Endothelial cell (in vitro differentiated cells): ENCODE data around the gene GPR176. TPM values are rescaled to one million over a fixed set of nuclear protein-coding genes. Genes with fewer than 3 reads are reported as not detected.

Source experiments
- DNase-seq: peaks from one replicate; pipeline ENCODE4 v3.0.0; 2021; ENCODE audit warnings: low spot score
- H3K27ac Mint-ChIP-seq: one replicate; pipeline ENCODE4 v1.8.0; 2021; ENCODE audit warnings: mixed read lengths, inconsistent platforms; ENCODE audit not compliant: unreplicated experiment
- H3K27me3 Mint-ChIP-seq: one replicate; pipeline ENCODE4 v1.8.0; 2021; ENCODE audit warnings: mild to moderate bottlenecking, moderate library complexity, mixed read lengths, inconsistent platforms; ENCODE audit not compliant: unreplicated experiment
- H3K36me3 Mint-ChIP-seq: one replicate; pipeline ENCODE4 v1.8.0; 2021; ENCODE audit warnings: mild to moderate bottlenecking, low read depth, mixed read lengths, inconsistent platforms; ENCODE audit not compliant: unreplicated experiment
- H3K4me1 Mint-ChIP-seq: one replicate; pipeline ENCODE4 v1.8.0; 2021; ENCODE audit warnings: mild to moderate bottlenecking, mixed read lengths, inconsistent platforms; ENCODE audit not compliant: unreplicated experiment
- H3K4me3 Mint-ChIP-seq: one replicate; pipeline ENCODE4 v1.8.0; 2021; ENCODE audit warnings: mild to moderate bottlenecking, mixed read lengths, inconsistent platforms; ENCODE audit not compliant: unreplicated experiment
- H3K9me3 Mint-ChIP-seq: one replicate; pipeline ENCODE4 v1.8.0; 2021; ENCODE audit warnings: mixed read lengths, inconsistent platforms; ENCODE audit not compliant: unreplicated experiment
- total RNA-seq: library from RNA; stranded (reverse); fragmentation: NEBNext Ultra II Directional; extraction: Animal tissue kit (Norgen Biotek cat#: 25700); gene quantifications from one replicate; pipeline ENCODE4 v1.2.1, GENCODE V29; 2021; ENCODE audit not compliant: unreplicated experiment
- TF ChIP-seq, protein P1 (sequence below): fragments of 200-600 bp; sonication (generic); IDR thresholded peaks from one replicate; pipeline ENCODE4 v1.5.0; 2021; ENCODE audit warnings: antibody characterized with exemption; ENCODE audit not compliant: unreplicated experiment

The GPR176 gene
- total RNA-seq, 1 donor from 2014 or later: 2.4 TPM

DNA sequence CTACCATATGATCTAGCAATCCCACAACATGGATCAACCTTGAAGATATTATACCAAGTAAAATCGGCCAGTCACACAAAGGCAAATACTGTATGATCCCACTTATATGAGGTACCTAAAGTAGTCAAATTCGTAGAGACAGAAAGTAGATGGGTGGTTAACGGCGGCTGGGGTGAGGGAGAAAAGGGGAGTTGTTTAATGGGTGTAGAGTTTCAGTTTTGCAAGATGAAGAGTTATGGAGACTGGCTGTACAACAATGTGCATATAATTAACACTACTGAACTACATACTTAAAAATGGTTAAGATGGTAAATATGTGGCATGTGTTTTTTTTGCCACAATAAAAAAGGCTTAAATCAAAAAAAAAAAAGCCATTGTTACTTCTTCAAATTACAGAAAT is 60.4 kb downstream of the GPR176 start:
- TF ChIP-seq, protein P1, sequence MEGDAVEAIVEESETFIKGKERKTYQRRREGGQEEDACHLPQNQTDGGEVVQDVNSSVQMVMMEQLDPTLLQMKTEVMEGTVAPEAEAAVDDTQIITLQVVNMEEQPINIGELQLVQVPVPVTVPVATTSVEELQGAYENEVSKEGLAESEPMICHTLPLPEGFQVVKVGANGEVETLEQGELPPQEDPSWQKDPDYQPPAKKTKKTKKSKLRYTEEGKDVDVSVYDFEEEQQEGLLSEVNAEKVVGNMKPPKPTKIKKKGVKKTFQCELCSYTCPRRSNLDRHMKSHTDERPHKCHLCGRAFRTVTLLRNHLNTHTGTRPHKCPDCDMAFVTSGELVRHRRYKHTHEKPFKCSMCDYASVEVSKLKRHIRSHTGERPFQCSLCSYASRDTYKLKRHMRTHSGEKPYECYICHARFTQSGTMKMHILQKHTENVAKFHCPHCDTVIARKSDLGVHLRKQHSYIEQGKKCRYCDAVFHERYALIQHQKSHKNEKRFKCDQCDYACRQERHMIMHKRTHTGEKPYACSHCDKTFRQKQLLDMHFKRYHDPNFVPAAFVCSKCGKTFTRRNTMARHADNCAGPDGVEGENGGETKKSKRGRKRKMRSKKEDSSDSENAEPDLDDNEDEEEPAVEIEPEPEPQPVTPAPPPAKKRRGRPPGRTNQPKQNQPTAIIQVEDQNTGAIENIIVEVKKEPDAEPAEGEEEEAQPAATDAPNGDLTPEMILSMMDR: no peak
- no peak overlapping the region for H3K4me3 Mint-ChIP-seq
- peaks cover 9% of the 10 kb centered on the region for H3K4me1 Mint-ChIP-seq
- no peaks in the 10 kb centered on the region for H3K36me3 Mint-ChIP-seq
- no peak overlapping the region for H3K27ac Mint-ChIP-seq
- no peaks in the 10 kb centered on the region for H3K9me3 Mint-ChIP-seq
- no peaks in the 10 kb centered on the region for H3K27me3 Mint-ChIP-seq
- no peak for DNase-seq

- H3K27ac Mint-ChIP-seq: no peak overlapping the region
- no peaks in the 10 kb centered on the region for H3K36me3 Mint-ChIP-seq
- H3K4me1 Mint-ChIP-seq: peaks cover 13% of the 10 kb centered on the region
- H3K27me3 Mint-ChIP-seq: no peaks in the 10 kb centered on the region
- TF ChIP-seq, protein P1: no peak
- no peak overlapping the region for H3K4me3 Mint-ChIP-seq
- no peak for DNase-seq
- H3K9me3 Mint-ChIP-seq: no peaks in the 10 kb centered on the region
These were observed 62.9 kb downstream of the GPR176 start for GRCh38 chr15:39857132-39857531.

- Mint-ChIP-seq H3K27me3 (no peaks in the 10 kb centered on the region), H3K4me3 (no peak overlapping the region), H3K36me3 (no peaks in the 10 kb centered on the region), H3K9me3 (no peaks in the 10 kb centered on the region), H3K27ac (no peak overlapping the region), H3K4me1 (peaks cover 13% of the 10 kb centered on the region)
- DNase-seq: no peak
- TF ChIP-seq, protein P1: no peak
These were observed 63.7 kb downstream of the GPR176 start for GRCh38 chr15:39856357-39856756.

DNA sequence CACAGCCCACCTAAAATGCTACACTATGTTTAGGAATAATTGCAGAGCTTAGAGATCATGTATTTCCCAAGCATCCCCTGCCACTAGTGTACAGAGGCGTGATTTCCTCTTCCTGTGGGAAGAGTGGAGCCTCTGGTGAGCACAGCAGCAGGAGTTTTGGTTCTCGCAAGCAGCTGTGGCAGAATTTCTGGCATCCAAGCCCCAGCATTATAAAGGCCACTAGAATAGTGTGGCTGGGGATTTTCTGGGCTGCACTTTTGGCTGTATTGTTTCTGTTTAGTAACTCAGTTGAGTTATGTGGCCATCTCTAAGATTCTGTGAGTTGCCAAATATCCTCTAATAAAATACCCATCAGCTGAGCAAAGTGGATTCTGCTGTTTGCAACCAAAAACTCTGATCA is 64.7 kb downstream of the GPR176 start:
- peak overlapping the region; percentile 16 for H3K27ac Mint-ChIP-seq
- no peaks in the 10 kb centered on the region for H3K27me3 Mint-ChIP-seq
- peaks cover 13% of the 10 kb centered on the region for H3K4me1 Mint-ChIP-seq
- DNase-seq: no peak
- TF ChIP-seq, protein P1: no peak
- H3K4me3 Mint-ChIP-seq: no peak overlapping the region
- no peaks in the 10 kb centered on the region for H3K9me3 Mint-ChIP-seq
- no peaks in the 10 kb centered on the region for H3K36me3 Mint-ChIP-seq

GRCh38 chr15:39854161-39854560 is 65.9 kb downstream of the GPR176 start:
- Mint-ChIP-seq H3K27ac (no peak overlapping the region), H3K4me3 (no peak overlapping the region), H3K36me3 (no peaks in the 10 kb centered on the region), H3K9me3 (no peaks in the 10 kb centered on the region), H3K27me3 (no peaks in the 10 kb centered on the region), H3K4me1 (peaks cover 13% of the 10 kb centered on the region)
- TF ChIP-seq, protein P1: no peak
- no peak for DNase-seq
